GM18526 (cell line): ENCODE measurements around the gene PAH.

Experiments used
- POLR2A ChIP-seq: IDR thresholded peaks from 3 replicates; pipeline ENCODE4 v1.6.1; 2011; ENCODE audit not compliant: insufficient read length; ENCODE audit errors: extremely low read depth

PAH gene

GRCh38 chr12:102918840-102919239 is 1.8 kb upstream of the PAH start:
- no peak for TF ChIP-seq POLR2A

- TF ChIP-seq POLR2A: no peak
Measured at GRCh38 chr12:102916252-102917025, 605 bp downstream of the PAH start.

GRCh38 chr12:102913453-102914226 is 3.4 kb downstream of the PAH start:
- TF ChIP-seq POLR2A: no peak

- TF ChIP-seq POLR2A: no peak
Measured at GRCh38 chr12:102912258-102912657, 4.8 kb downstream of the PAH start.

GRCh38 chr12:102911320-102911719 is 5.7 kb downstream of the PAH start:
- no peak for TF ChIP-seq POLR2A

GRCh38 chr12:102910792-102911191 is 6.3 kb downstream of the PAH start:
- no peak for TF ChIP-seq POLR2A

GRCh38 chr12:102910137-102910536 is 6.9 kb downstream of the PAH start:
- no peak for TF ChIP-seq POLR2A

- no peak for TF ChIP-seq POLR2A
Measured at GRCh38 chr12:102907918-102908317, 9.1 kb downstream of the PAH start.

- no peak for TF ChIP-seq POLR2A
Measured at GRCh38 chr12:102905229-102905628, 11.8 kb downstream of the PAH start.

- TF ChIP-seq POLR2A: no peak
Measured at GRCh38 chr12:102903337-102904007, 13.6 kb downstream of the PAH start.

- no peak for TF ChIP-seq POLR2A
Measured at GRCh38 chr12:102902093-102902492, 15.0 kb downstream of the PAH start.

- no peak for TF ChIP-seq POLR2A
Measured at GRCh38 chr12:102900389-102900788, 16.7 kb downstream of the PAH start.

GRCh38 chr12:102896067-102896466 is 21.0 kb downstream of the PAH start:
- TF ChIP-seq POLR2A: no peak

- no peak for TF ChIP-seq POLR2A
Measured at GRCh38 chr12:102891756-102892155, 25.3 kb downstream of the PAH start.

GRCh38 chr12:102888511-102888910 is 28.5 kb downstream of the PAH start:
- TF ChIP-seq POLR2A: no peak

GRCh38 chr12:102885043-102885932 is 31.8 kb downstream of the PAH start:
- no peak for TF ChIP-seq POLR2A
